ENCODE data around the gene EIPR1. TPM values are rescaled to one million over a fixed set of nuclear protein-coding genes. Genes with fewer than 3 reads are reported as not detected.

EIPR1 gene
- total and polyA plus RNA-seq, 2 of the 4 experiments (the other 2 are of a cell fraction), result 46.5 to 67.4 TPM

- 0 out of 2 replicates have a peak, but pooled peaks cover 5% of the 10 kb centered on the region for H3K9me1 ChIP-seq (ENCODE audit: insufficient read depth, low read length)
- no peak overlapping the region for H2BK120ac ChIP-seq (ENCODE audit: low read depth, low read length)
- no peak for TF ChIP-seq CTCF (conservative IDR thresholded peaks at IDR 0.05; ENCODE audit: low read depth, low read length)
- no peak for TF ChIP-seq SMC3 (IDR thresholded peaks at IDR 0.05; ENCODE audit: low read depth, low read length)
- no peak for TF ChIP-seq ELK1 (IDR thresholded peaks at IDR 0.05; ENCODE audit: borderline replicate concordance, low read depth, low read length)
- no peak for TF ChIP-seq MAZ (IDR thresholded peaks at IDR 0.05; ENCODE audit: borderline replicate concordance, low read depth, low read length)
- TF ChIP-seq POLR2A (IDR thresholded peaks at IDR 0.05; ENCODE audit: low read depth, low read length), result no peak
- no peak for TF ChIP-seq RAD21 (IDR thresholded peaks at IDR 0.05; ENCODE audit: low read length)
- no peak for TF ChIP-seq NFE2L2 (IDR thresholded peaks at IDR 0.05; ENCODE audit: low read depth, low read length)
- no peak for TF ChIP-seq RCOR1 (IDR thresholded peaks at IDR 0.05; ENCODE audit: insufficient replicate concordance, low read length)
- no peak for TF ChIP-seq BHLHE40 (IDR thresholded peaks at IDR 0.05; ENCODE audit: low read depth, low read length)
- no peak for TF ChIP-seq MXI1 (IDR thresholded peaks at IDR 0.05; ENCODE audit: borderline replicate concordance, low read depth, low read length)
- no peak for TF ChIP-seq CEBPB (IDR thresholded peaks at IDR 0.05; ENCODE audit: low read depth, low read length)
- TF ChIP-seq RFX5 (IDR thresholded peaks at IDR 0.05; ENCODE audit: low read depth, low read length), result no peak
- no peak for TF ChIP-seq USF2 (IDR thresholded peaks at IDR 0.05; ENCODE audit: low read depth, low read length)
- no peak for TF ChIP-seq MAFK (IDR thresholded peaks at IDR 0.05; ENCODE audit: low read depth, low read length)
- TF ChIP-seq CHD1 (IDR thresholded peaks at IDR 0.05; ENCODE audit: low read depth, low read length), result no peak
- TF ChIP-seq FOS (IDR thresholded peaks at IDR 0.05; ENCODE audit: low read depth, low read length), result no peak
- H3K14ac ChIP-seq (replicated peaks; ENCODE audit: low read depth, low read length), result no peak overlapping the region
- intact Hi-C loops (cut with micrococcal nuclease) (no loop called here), dilution Hi-C loops (cut with HindIII; ENCODE audit: low sequenced_read_pairs, unreplicated experiment) (no loop called here), in situ Hi-C loops (cut with MboI; ENCODE audit: low sequenced_read_pairs) (no loop called here)
- H3K4me3 ChIP-seq (ENCODE audit: insufficient read depth, low read depth, low read length), result no peak overlapping the region
- H2AK9ac ChIP-seq (replicated peaks; ENCODE audit: low read depth, low read length, poor library complexity), result no peak overlapping the region
- no peak overlapping the region for H2BK20ac ChIP-seq (ENCODE audit: low read depth, low read length)
- no TSS peak for BruUV-seq (replicated peaks)
- no peak overlapping the region for H2BK15ac ChIP-seq (ENCODE audit: low read depth, low read length)
- ATAC-seq (ENCODE audit: low read depth) (peak; percentile 73), DNase-seq (peak; percentile 63)
- no peak overlapping the region for H3K4me2 ChIP-seq (ENCODE audit: low read depth, low read length)
- no peak overlapping the region for H2AFZ ChIP-seq (replicated peaks; ENCODE audit: low read length, poor library complexity)
- no peak overlapping the region for H4K91ac ChIP-seq (ENCODE audit: insufficient read depth, low read depth, low read length)
- H4K8ac ChIP-seq (ENCODE audit: low read depth in 2 of 2, low read length in 2 of 2), result no peak overlapping the region
- no peak overlapping the region for H3K4ac ChIP-seq (ENCODE audit: low read depth, low read length)
- no peak overlapping the region for H2BK5ac ChIP-seq (ENCODE audit: low read depth, low read length, poor library complexity, severe bottlenecking)
- 20% methylated on average over 1 of the region's 6 CpGs; no CpG with 5 or more reads in 1 of the 2 experiments for WGBS, 2 experiments (ENCODE audit: extremely low coverage in 2 of 2, insufficient read length in 1 of 2)
- H4K20me1 ChIP-seq (ENCODE audit: insufficient read depth, low read length), result no peaks in the 10 kb centered on the region
- ChIA-PET CTCF (no interaction called here), POLR2A (ENCODE audit: unreplicated experiment) (no interaction called here)
- H3K56ac ChIP-seq (ENCODE audit: extremely low read depth, insufficient read depth, low read length), result no peak overlapping the region
- H2AK5ac ChIP-seq (ENCODE audit: low read depth, low read length), result no peak overlapping the region
- H3K23ac ChIP-seq (ENCODE audit: low read depth, low read length), result no peak overlapping the region
- H3K9me3 ChIP-seq (ENCODE audit: control insufficient read depth, insufficient read depth, low read length), result peaks cover 10% of the 10 kb centered on the region; the same call in 1 of the 2 replicates
- no peak overlapping the region for H3K18ac ChIP-seq (ENCODE audit: low read depth, low read length)
- no peaks in the 10 kb centered on the region for H3K4me1 ChIP-seq (ENCODE audit: control insufficient read depth, insufficient read depth, low read length)
- H3K79me1 ChIP-seq (ENCODE audit: low read depth in 1 of 2, low read length in 2 of 2), result no peaks in the 10 kb centered on the region
- no peak overlapping the region for H3K9ac ChIP-seq (ENCODE audit: low read depth, low read length)
- no peak overlapping the region for H3K27ac ChIP-seq (ENCODE audit: insufficient read depth, low read length)
- H3K36me3 ChIP-seq (ENCODE audit: control insufficient read depth, insufficient read depth, low read length), result no peaks in the 10 kb centered on the region
- H4K5ac ChIP-seq (ENCODE audit: low read depth, low read length), result no peak overlapping the region
- no peaks in the 10 kb centered on the region for H3K27me3 ChIP-seq (ENCODE audit: control insufficient read depth, insufficient read depth, low read length)
Observed at GRCh38 chr2:3160751-3161330, 216.8 kb downstream of the EIPR1 start.

Measured in IMR-90 (cell line).